Measurements from ENCODE around the gene TFG.

TFG gene

DNA sequence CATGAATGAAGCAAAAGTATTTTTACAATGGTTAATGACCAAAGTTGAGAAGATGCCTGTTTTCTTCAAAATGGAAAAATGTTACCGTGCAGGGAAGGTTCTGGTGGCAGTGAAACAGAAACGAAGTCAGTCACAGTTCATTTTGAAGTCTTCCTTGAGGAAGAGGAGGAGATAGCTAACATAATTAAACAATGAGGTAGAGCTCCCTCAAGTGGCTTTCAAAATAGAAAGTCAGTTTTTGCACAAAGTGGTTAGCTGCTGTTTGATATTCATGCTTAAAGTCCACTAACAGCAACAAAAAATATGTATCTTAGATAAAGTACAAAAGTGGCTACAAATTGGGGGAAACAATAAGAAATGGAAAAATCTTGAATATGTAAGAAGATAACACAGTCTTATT is 87.3 kb downstream of the TFG start:
- Histone ChIP-seq H2AK5ac (ENCODE audit: low read depth, low read length) (no peak overlapping the region), H4K91ac (ENCODE audit: low read depth, low read length, poor library complexity) (no peak overlapping the region), H2BK12ac (ENCODE audit: low read length) (no peak overlapping the region), H2AFZ (ENCODE audit: low read length) (peak overlapping the region; percentile 68), H3K4me1 (ENCODE audit: control insufficient read depth in 2 of 2, insufficient read depth in 1 of 2, low read depth in 1 of 2, low read length in 2 of 2) (no peaks in the 10 kb centered on the region), H3K36me3 (replicated peaks in 1 of 2; ENCODE audit: control insufficient read depth in 2 of 2, insufficient read depth in 2 of 2, low read length in 2 of 2) (no peaks in the 10 kb centered on the region), H2BK15ac (ENCODE audit: low read length) (no peak overlapping the region), H3K27me3 (ENCODE audit: control insufficient read depth in 3 of 3, insufficient read depth in 3 of 3, low read depth in 1 of 3, low read length in 3 of 3) (no peaks in the 10 kb centered on the region), H3K23ac (ENCODE audit: low read depth, low read length, poor library complexity) (no peak overlapping the region), H3K9ac (ENCODE audit: low read depth, low read length, poor library complexity) (no peak overlapping the region), H3K14ac (ENCODE audit: low read length) (no peak overlapping the region), H2BK120ac (ENCODE audit: low read depth, low read length) (no peak overlapping the region), H3K79me1 (ENCODE audit: low read depth, low read length) (no peaks in the 10 kb centered on the region), H3K4me3 (ENCODE audit: low read length in 2 of 2) (no peak overlapping the region), H3K4me2 (ENCODE audit: insufficient read depth, low read length, poor library complexity, severe bottlenecking) (no peak overlapping the region), H3K27ac (replicated peaks; ENCODE audit: low read length) (no peak overlapping the region), H3K4ac (ENCODE audit: low read length) (no peak overlapping the region), H4K8ac (ENCODE audit: low read depth, low read length) (no peak overlapping the region), H2BK5ac (ENCODE audit: low read length) (no peak overlapping the region), H3K9me3 (replicated peaks in 1 of 2; ENCODE audit: control insufficient read depth in 2 of 2, insufficient read depth in 1 of 2, low read depth in 1 of 2, low read length in 2 of 2) (no peaks in the 10 kb centered on the region), H3K18ac (ENCODE audit: low read length) (no peak overlapping the region)
- no peak for DNase-seq (ENCODE audit: low spot score)
- WGBS, 2 donors (ENCODE audit: extremely low coverage in 2 of 2, insufficient read length in 2 of 2, insufficient replicate concordance in 1 of 2), result no CpG with 5 or more reads among the region's 2 CpGs

DNA sequence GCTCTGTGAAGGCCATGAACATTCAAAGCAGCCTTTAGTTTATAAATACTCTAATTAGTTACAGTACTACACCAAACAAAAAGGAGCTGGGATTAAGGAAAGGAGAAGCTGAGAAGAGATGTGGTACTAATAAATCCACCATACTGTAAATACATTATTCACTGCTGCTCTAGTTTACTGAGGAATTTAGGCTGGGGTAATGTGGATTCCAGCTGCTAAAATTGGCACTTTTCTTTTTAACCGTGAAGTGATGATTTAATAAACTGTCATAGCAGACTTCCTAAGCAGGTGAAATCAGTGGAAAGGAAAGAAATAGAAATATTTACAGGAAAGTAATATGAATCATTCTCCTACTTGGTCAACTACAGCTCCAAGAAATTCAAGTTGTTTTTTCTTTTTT is 88.7 kb downstream of the TFG start:
- Histone ChIP-seq H3K9me3 (replicated peaks in 1 of 2; ENCODE audit: control insufficient read depth in 2 of 2, insufficient read depth in 1 of 2, low read depth in 1 of 2, low read length in 2 of 2) (no peaks in the 10 kb centered on the region), H3K27me3 (ENCODE audit: control insufficient read depth in 3 of 3, insufficient read depth in 3 of 3, low read depth in 1 of 3, low read length in 3 of 3) (no peaks in the 10 kb centered on the region), H3K9ac (ENCODE audit: low read depth, low read length, poor library complexity) (no peak overlapping the region), H2AK5ac (ENCODE audit: low read depth, low read length) (no peak overlapping the region), H3K27ac (replicated peaks; ENCODE audit: low read length) (no peak overlapping the region), H3K14ac (ENCODE audit: low read length) (no peak overlapping the region), H3K23ac (ENCODE audit: low read depth, low read length, poor library complexity) (no peak overlapping the region), H2BK12ac (ENCODE audit: low read length) (no peak overlapping the region), H4K8ac (ENCODE audit: low read depth, low read length) (no peak overlapping the region), H2AFZ (ENCODE audit: low read length) (no peak overlapping the region), H2BK15ac (ENCODE audit: low read length) (no peak overlapping the region), H3K18ac (ENCODE audit: low read length) (no peak overlapping the region), H3K4ac (ENCODE audit: low read length) (no peak overlapping the region), H3K79me1 (ENCODE audit: low read depth, low read length) (no peaks in the 10 kb centered on the region), H3K36me3 (replicated peaks in 1 of 2; ENCODE audit: control insufficient read depth in 2 of 2, insufficient read depth in 2 of 2, low read length in 2 of 2) (no peaks in the 10 kb centered on the region), H2BK120ac (ENCODE audit: low read depth, low read length) (no peak overlapping the region), H3K4me2 (ENCODE audit: insufficient read depth, low read length, poor library complexity, severe bottlenecking) (no peak overlapping the region), H3K4me1 (ENCODE audit: control insufficient read depth in 2 of 2, insufficient read depth in 1 of 2, low read depth in 1 of 2, low read length in 2 of 2) (no peaks in the 10 kb centered on the region), H3K4me3 (ENCODE audit: low read length in 2 of 2) (no peak overlapping the region), H4K91ac (ENCODE audit: low read depth, low read length, poor library complexity) (no peak overlapping the region), H2BK5ac (ENCODE audit: low read length) (no peak overlapping the region)
- DNase-seq (ENCODE audit: low spot score), result no peak
- WGBS, 2 donors (ENCODE audit: extremely low coverage in 2 of 2, insufficient read length in 2 of 2, insufficient replicate concordance in 1 of 2), result no CpG with 5 or more reads among the region's 1 CpG

Measured in neuronal stem cell (in vitro differentiated cells).